Keratinocyte (primary cell): ENCODE measurements around the gene LOXHD1. TPM values are rescaled to one million over a fixed set of nuclear protein-coding genes. Genes with fewer than 3 reads are reported as not detected.

ENCODE experiments used
- DNase-seq: peaks from one replicate; pipeline ENCODE4 v3.0.0-alpha.2; 2011; ENCODE audit warnings: low read depth, missing footprints, low spot score
- FAIRE-seq: peaks from 2 replicates; lab custom pipeline; 2011; peaks lifted over from hg19 to GRCh38; lab: Jason Lieb, UNC
- H2AFZ ChIP-seq: 2 replicates; pipeline ENCODE4 v1.6.0; 2012; ENCODE audit warnings: low read length, control low read depth, inconsistent platforms; ENCODE audit not compliant: control insufficient read depth
- H3K27ac ChIP-seq: 2 replicates; pipeline ENCODE4 v1.5.1; 2011; ENCODE audit warnings: low read length; ENCODE audit not compliant: control insufficient read depth, insufficient read depth
- H3K27me3 ChIP-seq: 3 replicates; pipeline ENCODE4 v1.6.0; 2011; ENCODE audit warnings: low read length; ENCODE audit not compliant: control insufficient read depth, insufficient read depth; ENCODE audit errors: extremely low read depth
- H3K36me3 ChIP-seq, 2 experiments: 2 replicates in 1 of 2; 3 replicates in 1 of 2; pipeline ENCODE4 v1.5.1; 2011; ENCODE audit warnings: low read length in 2 of 2, mild to moderate bottlenecking in 1 of 2; ENCODE audit not compliant: control insufficient read depth in 2 of 2, insufficient read depth in 2 of 2; ENCODE audit errors: extremely low read depth in 1 of 2
- H3K4me1 ChIP-seq: 3 replicates; pipeline ENCODE4 v1.5.1; 2011; ENCODE audit warnings: low read length; ENCODE audit not compliant: control insufficient read depth, insufficient read depth; ENCODE audit errors: extremely low read depth
- H3K4me2 ChIP-seq: 3 replicates; pipeline ENCODE4 v1.6.0; 2011; ENCODE audit warnings: low read depth, low read length; ENCODE audit not compliant: control insufficient read depth, insufficient read depth; ENCODE audit errors: extremely low read depth
- H3K4me3 ChIP-seq, 3 experiments: fragments of 200-600 bp in 1 of 3; sonication (generic) in 1 of 3; 2 replicates in 2 of 3; 3 replicates in 1 of 3; pipeline ENCODE4 v1.5.1; 2011 to 2016; ENCODE audit warnings: low read length in 3 of 3, mild to moderate bottlenecking in 3 of 3, control low read depth in 2 of 3, inconsistent platforms in 1 of 3, low read depth in 1 of 3, mixed read lengths in 1 of 3, mixed run types in 1 of 3, moderate library complexity in 1 of 3; ENCODE audit not compliant: control insufficient read depth in 2 of 3, insufficient read depth in 2 of 3; ENCODE audit errors: extremely low read depth in 1 of 3
- H3K79me2 ChIP-seq: 2 replicates; pipeline ENCODE4 v1.6.0; 2012; ENCODE audit warnings: low read length; ENCODE audit not compliant: control insufficient read depth, insufficient read depth
- H3K9ac ChIP-seq: 3 replicates; pipeline ENCODE4 v1.6.0; 2011; ENCODE audit warnings: low read length; ENCODE audit not compliant: control insufficient read depth, insufficient read depth; ENCODE audit errors: extremely low read depth
- H3K9me1 ChIP-seq: 3 replicates; pipeline ENCODE4 v1.6.0; 2011; ENCODE audit warnings: low read length; ENCODE audit not compliant: control insufficient read depth, insufficient read depth; ENCODE audit errors: extremely low read depth
- H3K9me3 ChIP-seq: 2 replicates; pipeline ENCODE4 v1.5.1; 2012; ENCODE audit warnings: low read depth, low read length; ENCODE audit not compliant: control insufficient read depth
- H4K20me1 ChIP-seq: 3 replicates; pipeline ENCODE4 v1.6.0; 2011; ENCODE audit warnings: low read length; ENCODE audit not compliant: control insufficient read depth, insufficient read depth; ENCODE audit errors: extremely low read depth
- CTCF ChIP-seq, 3 experiments: IDR thresholded peaks in 1 of 3; conservative IDR thresholded peaks in 1 of 3; optimal IDR thresholded peaks in 1 of 3; 2 replicates in 2 of 3; 3 replicates in 1 of 3; pipeline versions ENCODE3 to v1.5.1; 2011; ENCODE audit warnings: low read length in 3 of 3, mild to moderate bottlenecking in 3 of 3, moderate library complexity in 2 of 3, control low read depth in 1 of 3, inconsistent platforms in 1 of 3; ENCODE audit not compliant: insufficient read depth in 2 of 3; ENCODE audit errors: extremely low read depth in 1 of 3
- EZH2 ChIP-seq: IDR thresholded peaks from one replicate; pipeline ENCODE4 v1.6.1; 2012; ENCODE audit warnings: inconsistent platforms, mild to moderate bottlenecking, low read length, moderate library complexity
- dilution Hi-C: fragments of 300-500 bp; cut with MboI; formaldehyde crosslinking; loops from one replicate; pipeline ENCODE4 v1.7.0; 2020; ENCODE audit warnings: low sequenced_read_pairs; ENCODE audit not compliant: extremely low pct_ligation_motif_present
- polyA plus RNA-seq, 5 experiments: library from polyadenylated mRNA; depleted of rRNA in 3 of 5; stranded (reverse) in 3 of 5; stranded (forward) in 1 of 5; unstranded in 1 of 5; fragments of >200 nt; gene quantifications; 1 replicate in 1 of 5; 2 replicates in 3 of 5; 3 replicates in 1 of 5; pipeline versions ENCODE4 v1.2.1 to v1.2.3, GENCODE V29; 2011 to 2012; ENCODE audit warnings: missing spikeins in 2 of 5, low read depth in 1 of 5, low replicate concordance in 1 of 5

The LOXHD1 gene
- polyA plus RNA-seq, 1 donor (not counting 4 experiments of a cell fraction or from before 2014, with no cell fraction given), result not detected

GRCh38 chr18:46554406-46555080 is 102.5 kb downstream of the LOXHD1 start:
- no peak overlapping the region for H3K27ac ChIP-seq
- H3K79me2 ChIP-seq, result no peaks in the 10 kb centered on the region
- TF ChIP-seq CTCF (optimal IDR thresholded peaks at IDR 0.05 in 1 of 3, IDR thresholded peaks at IDR 0.05 in 1 of 3, conservative IDR thresholded peaks at IDR 0.05 in 1 of 3; ENCODE audit: extremely low read depth in 1 of 3, insufficient read depth in 2 of 3, low read length in 3 of 3), result no peak
- H3K9me3 ChIP-seq, result no peaks in the 10 kb centered on the region
- H3K9me1 ChIP-seq, result no peaks in the 10 kb centered on the region
- no peak overlapping the region for H3K9ac ChIP-seq
- no peak overlapping the region for H2AFZ ChIP-seq
- no peaks in the 10 kb centered on the region for H3K27me3 ChIP-seq
- FAIRE-seq (no peak), DNase-seq (no peak)
- no peak overlapping the region for H3K4me3 ChIP-seq
- H3K4me2 ChIP-seq, result no peak overlapping the region
- H3K4me1 ChIP-seq, result no peaks in the 10 kb centered on the region
- no peaks in the 10 kb centered on the region for H3K36me3 ChIP-seq
- dilution Hi-C loops, result no loop called here
- no peaks in the 10 kb centered on the region for H4K20me1 ChIP-seq

GRCh38 chr18:46550609-46551008 is 106.4 kb downstream of the LOXHD1 start:
- H3K79me2 ChIP-seq, result no peaks in the 10 kb centered on the region
- H3K4me2 ChIP-seq, result no peak overlapping the region
- no peaks in the 10 kb centered on the region for H3K27me3 ChIP-seq
- no peak for DNase-seq
- H3K4me3 ChIP-seq, result no peak overlapping the region
- no peaks in the 10 kb centered on the region for H3K36me3 ChIP-seq
- no peaks in the 10 kb centered on the region for H3K4me1 ChIP-seq
- peaks cover 2% of the 10 kb centered on the region for H3K9me3 ChIP-seq
- no peak overlapping the region for H2AFZ ChIP-seq
- FAIRE-seq, result no peak
- H3K9ac ChIP-seq, result no peak overlapping the region
- TF ChIP-seq CTCF (optimal IDR thresholded peaks at IDR 0.05 in 1 of 3, IDR thresholded peaks at IDR 0.05 in 1 of 3, conservative IDR thresholded peaks at IDR 0.05 in 1 of 3; ENCODE audit: extremely low read depth in 1 of 3, insufficient read depth in 2 of 3, low read length in 3 of 3) (no peak), EZH2 (no peak)
- no peaks in the 10 kb centered on the region for H4K20me1 ChIP-seq
- dilution Hi-C loops, result no loop called here
- H3K27ac ChIP-seq, result no peak overlapping the region
- H3K9me1 ChIP-seq, result no peaks in the 10 kb centered on the region
